ENCODE results near the gene SMOC1.

The SMOC1 gene

DNA sequence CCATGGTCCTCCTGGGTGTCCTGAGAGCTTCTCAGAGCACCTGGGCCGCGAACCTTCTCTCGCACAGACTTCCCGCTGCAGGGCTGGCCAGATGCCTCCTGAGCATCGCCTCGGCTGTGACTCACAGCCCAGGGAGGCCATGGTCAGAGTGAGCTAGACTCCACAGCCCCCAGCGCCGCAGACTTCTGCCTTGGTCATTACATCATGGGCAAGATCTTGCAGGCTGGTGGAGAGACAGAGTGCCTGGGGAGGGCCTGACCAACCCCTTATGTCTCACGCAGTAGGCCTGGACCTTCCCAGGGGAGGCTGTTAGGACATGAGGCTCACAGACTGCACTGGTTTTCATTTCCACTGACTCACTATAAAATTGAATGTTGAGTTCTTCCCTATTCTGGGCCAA, 41.8 kb downstream of the SMOC1 start:
- DNase-seq (ENCODE audit: low read depth) = no peak
- H3K4me3 ChIP-seq (ENCODE audit: low read depth, low read length) = no peak overlapping the region
- TF ChIP-seq, protein P1, sequence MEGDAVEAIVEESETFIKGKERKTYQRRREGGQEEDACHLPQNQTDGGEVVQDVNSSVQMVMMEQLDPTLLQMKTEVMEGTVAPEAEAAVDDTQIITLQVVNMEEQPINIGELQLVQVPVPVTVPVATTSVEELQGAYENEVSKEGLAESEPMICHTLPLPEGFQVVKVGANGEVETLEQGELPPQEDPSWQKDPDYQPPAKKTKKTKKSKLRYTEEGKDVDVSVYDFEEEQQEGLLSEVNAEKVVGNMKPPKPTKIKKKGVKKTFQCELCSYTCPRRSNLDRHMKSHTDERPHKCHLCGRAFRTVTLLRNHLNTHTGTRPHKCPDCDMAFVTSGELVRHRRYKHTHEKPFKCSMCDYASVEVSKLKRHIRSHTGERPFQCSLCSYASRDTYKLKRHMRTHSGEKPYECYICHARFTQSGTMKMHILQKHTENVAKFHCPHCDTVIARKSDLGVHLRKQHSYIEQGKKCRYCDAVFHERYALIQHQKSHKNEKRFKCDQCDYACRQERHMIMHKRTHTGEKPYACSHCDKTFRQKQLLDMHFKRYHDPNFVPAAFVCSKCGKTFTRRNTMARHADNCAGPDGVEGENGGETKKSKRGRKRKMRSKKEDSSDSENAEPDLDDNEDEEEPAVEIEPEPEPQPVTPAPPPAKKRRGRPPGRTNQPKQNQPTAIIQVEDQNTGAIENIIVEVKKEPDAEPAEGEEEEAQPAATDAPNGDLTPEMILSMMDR (IDR thresholded peaks at IDR 0.05; ENCODE audit: low read depth, low read length, missing control alignments) = no peak

DNA sequence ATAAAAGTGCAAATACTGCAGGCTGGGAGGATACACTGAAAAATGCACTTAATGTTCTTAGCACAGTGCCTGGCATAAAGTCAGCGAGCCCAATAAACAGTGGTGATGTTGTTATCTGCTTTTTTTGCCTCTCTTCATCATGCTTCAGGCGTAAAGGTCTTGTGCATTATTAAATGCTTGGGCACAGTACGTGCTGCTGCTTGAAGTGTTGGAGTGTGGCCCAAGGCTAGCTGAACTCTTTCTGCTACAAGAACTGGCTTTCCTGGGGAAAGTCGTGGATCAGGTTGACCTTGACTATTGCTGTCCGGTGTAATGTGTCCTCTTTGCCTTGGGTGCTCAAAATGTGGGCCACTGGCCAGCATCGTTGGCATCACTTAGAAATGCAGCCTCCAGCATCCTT, 43.0 kb downstream of the SMOC1 start:
- no peak for DNase-seq (ENCODE audit: low read depth)
- TF ChIP-seq, protein P1 (IDR thresholded peaks at IDR 0.05; ENCODE audit: low read depth, low read length, missing control alignments) = no peak
- no peak overlapping the region for H3K4me3 ChIP-seq (ENCODE audit: low read depth, low read length)

DNA sequence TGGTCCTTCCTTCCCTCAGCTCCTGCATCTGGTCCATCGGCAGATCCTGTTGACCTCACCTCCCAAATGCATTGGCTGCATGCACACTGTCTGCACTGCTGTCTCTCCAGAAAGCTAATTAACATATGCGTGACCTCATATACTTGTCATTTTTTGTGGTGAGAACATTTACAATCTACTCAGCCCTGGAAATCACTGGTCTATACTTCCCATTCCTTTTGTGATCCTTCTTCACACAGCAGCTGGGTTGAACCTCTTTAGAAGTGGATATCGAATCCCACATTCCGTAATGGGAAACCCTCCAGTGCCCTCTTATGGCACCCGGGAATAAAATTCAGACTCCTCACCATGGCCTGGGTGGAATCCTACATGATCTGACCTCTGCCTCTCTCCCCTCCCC, 45.0 kb downstream of the SMOC1 start:
- TF ChIP-seq, protein P1 (IDR thresholded peaks at IDR 0.05; ENCODE audit: low read depth, low read length, missing control alignments) = no peak
- H3K4me3 ChIP-seq (ENCODE audit: low read depth, low read length) = no peak overlapping the region
- no peak for DNase-seq (ENCODE audit: low read depth)

DNA sequence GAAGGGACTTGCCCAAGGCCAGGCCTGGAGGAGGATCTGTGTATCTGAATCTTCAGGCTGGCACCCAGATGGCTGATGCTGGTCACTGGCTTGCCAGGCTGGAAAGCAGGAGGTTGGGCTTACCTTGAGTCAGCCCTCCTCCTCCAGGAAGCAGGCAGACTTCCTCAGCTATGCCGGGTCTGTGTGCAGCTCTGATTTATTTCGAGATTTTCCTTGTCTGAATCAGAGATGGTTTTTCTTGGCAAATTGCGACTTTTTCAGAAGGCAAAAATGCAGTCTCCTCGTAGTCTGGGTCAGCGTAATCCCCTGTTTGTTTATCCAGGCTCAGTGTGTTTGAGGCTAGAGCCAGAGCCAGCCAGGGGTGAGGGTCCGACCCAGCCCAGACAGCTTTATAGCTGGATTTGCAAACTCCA, 48.9 kb downstream of the SMOC1 start:
- DNase-seq (ENCODE audit: low read depth) = no peak
- TF ChIP-seq, protein P1 (IDR thresholded peaks at IDR 0.05; ENCODE audit: low read depth, low read length, missing control alignments) = no peak
- H3K4me3 ChIP-seq (ENCODE audit: low read depth, low read length) = no peak overlapping the region

DNA sequence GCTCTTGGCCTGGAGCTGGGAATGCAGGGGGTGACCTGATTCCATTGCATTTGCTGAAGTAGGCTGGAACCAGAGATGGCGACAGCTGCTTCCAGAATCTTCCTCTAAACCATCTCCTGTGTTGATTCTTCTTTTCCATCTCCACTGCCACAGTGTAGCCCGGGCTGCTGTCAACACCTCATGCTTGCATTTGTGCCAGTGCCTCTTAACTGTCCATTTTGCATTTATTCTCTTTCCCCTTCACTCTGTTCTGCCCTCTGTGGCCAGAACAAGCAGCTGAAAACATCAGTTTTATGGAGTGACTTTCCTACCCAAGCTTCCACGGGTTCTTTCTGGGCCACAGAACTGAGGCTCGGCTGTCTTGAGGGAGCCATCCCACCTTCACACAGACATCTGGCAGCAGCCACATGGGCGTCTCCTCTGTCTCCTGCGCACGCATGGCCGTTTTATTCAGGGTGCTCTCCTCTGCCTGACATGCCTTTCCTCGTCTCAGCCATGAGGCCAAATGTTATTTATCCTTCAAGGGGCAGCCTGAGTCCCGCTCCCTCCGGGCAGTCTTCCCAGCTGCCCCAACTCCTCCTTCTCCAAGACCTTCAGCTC, 51.7 kb downstream of the SMOC1 start:
- TF ChIP-seq, protein P1 (IDR thresholded peaks at IDR 0.05; ENCODE audit: low read depth, low read length, missing control alignments) = no peak
- DNase-seq (ENCODE audit: low read depth) = no peak
- H3K4me3 ChIP-seq (ENCODE audit: low read depth, low read length) = no peak overlapping the region

DNA sequence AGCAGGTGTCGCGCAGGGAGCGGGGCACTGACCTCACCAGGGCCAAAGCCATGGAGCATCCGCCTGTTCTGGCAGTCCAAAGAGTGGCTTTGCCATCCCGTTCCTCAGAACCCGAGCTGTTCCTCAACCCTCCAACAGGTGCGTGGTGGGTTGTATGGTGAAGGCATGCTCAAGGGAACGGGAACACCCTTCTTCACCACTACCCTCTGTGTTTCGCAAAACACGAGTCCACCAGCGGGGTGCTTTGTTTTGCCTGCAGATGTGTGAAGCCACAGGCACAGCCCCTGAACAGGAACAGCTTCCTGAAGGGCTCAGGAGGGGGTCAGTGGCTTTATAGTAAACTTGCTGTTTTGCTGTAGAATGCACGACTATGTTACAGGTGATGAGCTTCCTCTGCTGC, 52.7 kb downstream of the SMOC1 start:
- DNase-seq (ENCODE audit: low read depth) = no peak
- no peak overlapping the region for H3K4me3 ChIP-seq (ENCODE audit: low read depth, low read length)
- TF ChIP-seq, protein P1 (IDR thresholded peaks at IDR 0.05; ENCODE audit: low read depth, low read length, missing control alignments) = no peak

DNA sequence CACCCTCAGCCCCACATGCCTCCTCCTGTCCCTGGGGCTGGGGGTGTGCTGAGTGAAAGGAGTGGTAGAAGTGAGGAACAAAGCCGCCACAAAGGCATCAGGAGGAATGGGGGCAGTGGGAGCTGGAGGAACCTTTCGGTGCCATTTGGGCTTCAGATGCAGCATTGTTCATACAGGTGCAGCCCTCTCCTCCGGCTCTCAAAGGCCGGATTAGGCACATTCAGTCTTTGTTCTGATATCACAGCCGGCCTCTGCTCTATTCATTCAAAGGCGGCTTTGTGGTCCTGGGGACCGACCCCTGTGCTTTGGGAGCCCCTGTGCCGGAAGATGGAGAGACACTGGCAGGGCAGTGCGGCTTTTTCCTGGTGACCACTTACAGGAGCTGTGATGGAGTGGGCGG, 53.2 kb downstream of the SMOC1 start:
- no peak for DNase-seq (ENCODE audit: low read depth)
- no peak overlapping the region for H3K4me3 ChIP-seq (ENCODE audit: low read depth, low read length)
- TF ChIP-seq, protein P1 (IDR thresholded peaks at IDR 0.05; ENCODE audit: low read depth, low read length, missing control alignments) = no peak

Data from GM12864 (cell line).